ENCODE measurements around the gene PRKCG. TPM values are rescaled to one million over a fixed set of nuclear protein-coding genes. Genes with fewer than 3 reads are reported as not detected.
A peak's percentile ranks its signal among the peaks of the same experiment; 100 is the strongest.

The PRKCG gene
- total RNA-seq, 1 donor from 2014 or later, result not detected

- Histone ChIP-seq H3K27me3 (ENCODE audit: low read depth) (no peaks in the 10 kb centered on the region), H3K36me3 (peaks cover 40% of the 10 kb centered on the region), H3K4me3 (peak overlapping the region; percentile 82), H3K27ac (replicated peaks) (peak overlapping the region; percentile 94), H3K4me1 (peaks cover 80% of the 10 kb centered on the region), H3K9me3 (replicated peaks) (no peaks in the 10 kb centered on the region)
- intact Hi-C loops (cut with micrococcal nuclease), result no loop called here
- no peak for TF ChIP-seq CTCF (IDR thresholded peaks at IDR 0.05; ENCODE audit: borderline replicate concordance)
- no peak for DNase-seq
These were observed 11.5 kb upstream of the PRKCG start for GRCh38 chr19:53870485-53870844.

- TF ChIP-seq CTCF (IDR thresholded peaks at IDR 0.05; ENCODE audit: borderline replicate concordance), result no peak
- Histone ChIP-seq H3K27ac (replicated peaks) (peak overlapping the region; percentile 33), H3K9me3 (replicated peaks) (no peaks in the 10 kb centered on the region), H3K27me3 (ENCODE audit: low read depth) (no peaks in the 10 kb centered on the region), H3K4me3 (no peak overlapping the region), H3K4me1 (peaks cover 71% of the 10 kb centered on the region), H3K36me3 (peaks cover 47% of the 10 kb centered on the region)
- intact Hi-C loops (cut with micrococcal nuclease), result no loop called here
- no peak for DNase-seq
These were observed 10.5 kb upstream of the PRKCG start for GRCh38 chr19:53871454-53871853.

- no peak for TF ChIP-seq CTCF (IDR thresholded peaks at IDR 0.05; ENCODE audit: borderline replicate concordance)
- Histone ChIP-seq H3K27me3 (ENCODE audit: low read depth) (no peaks in the 10 kb centered on the region), H3K36me3 (peaks cover 50% of the 10 kb centered on the region), H3K27ac (replicated peaks) (no peak overlapping the region), H3K4me3 (no peak overlapping the region), H3K4me1 (peaks cover 60% of the 10 kb centered on the region), H3K9me3 (replicated peaks) (no peaks in the 10 kb centered on the region)
- no peak for DNase-seq
- intact Hi-C loops (cut with micrococcal nuclease), result no loop called here
These were observed 9.2 kb upstream of the PRKCG start for GRCh38 chr19:53872762-53873161.

- Histone ChIP-seq H3K9me3 (replicated peaks) (no peaks in the 10 kb centered on the region), H3K27ac (replicated peaks) (no peak overlapping the region), H3K4me1 (peaks cover 54% of the 10 kb centered on the region), H3K36me3 (peaks cover 50% of the 10 kb centered on the region), H3K27me3 (ENCODE audit: low read depth) (no peaks in the 10 kb centered on the region), H3K4me3 (no peak overlapping the region)
- intact Hi-C loops (cut with micrococcal nuclease), result no loop called here
- DNase-seq, result no peak
- TF ChIP-seq CTCF (IDR thresholded peaks at IDR 0.05; ENCODE audit: borderline replicate concordance), result no peak
These were observed 8.0 kb upstream of the PRKCG start for GRCh38 chr19:53873773-53874605.

GRCh38 chr19:53874606-53874990 lies 7.4 kb upstream of the PRKCG start:
- Histone ChIP-seq H3K9me3 (replicated peaks) (no peaks in the 10 kb centered on the region), H3K27me3 (ENCODE audit: low read depth) (peaks cover 2% of the 10 kb centered on the region), H3K36me3 (peaks cover 50% of the 10 kb centered on the region), H3K4me3 (no peak overlapping the region), H3K27ac (replicated peaks) (no peak overlapping the region), H3K4me1 (peaks cover 52% of the 10 kb centered on the region)
- TF ChIP-seq CTCF (IDR thresholded peaks at IDR 0.05; ENCODE audit: borderline replicate concordance), result no peak
- intact Hi-C loops (cut with micrococcal nuclease), result no loop called here
- DNase-seq, result no peak
